GM23248 (cell line): ENCODE measurements around the gene EIF4A3. TPM values are rescaled to one million over a fixed set of nuclear protein-coding genes. Genes with fewer than 3 reads are reported as not detected.

ENCODE experiments used
- DNase-seq: peaks from one replicate; pipeline ENCODE4 v3.0.0-alpha.2; 2015
- H2AFZ ChIP-seq: fragments of 200-600 bp; sonication (generic); 2 replicates; pipeline ENCODE4 v1.6.1; 2016; ENCODE audit warnings: antibody characterized with exemption
- H3F3A ChIP-seq: fragments of 200-600 bp; sonication (generic); 2 replicates; pipeline ENCODE4 v1.6.1; 2016; ENCODE audit warnings: mild to moderate bottlenecking, antibody characterized with exemption, mixed run types; ENCODE audit not compliant: insufficient read depth
- H3K27ac ChIP-seq: fragments of 200-600 bp; sonication (generic); 2 replicates; pipeline ENCODE4 v1.5.1; 2016; ENCODE audit warnings: mild to moderate bottlenecking
- H3K27me3 ChIP-seq: fragments of 200-600 bp; sonication (generic); replicated peaks from 2 replicates; pipeline ENCODE4 v1.6.1; 2016; ENCODE audit warnings: mild to moderate bottlenecking; ENCODE audit not compliant: insufficient read depth
- H3K36me3 ChIP-seq: fragments of 200-600 bp; sonication (generic); 2 replicates; pipeline ENCODE4 v1.6.1; 2016; ENCODE audit warnings: low read depth, mild to moderate bottlenecking
- H3K4me1 ChIP-seq: fragments of 200-600 bp; sonication (generic); 2 replicates; pipeline ENCODE4 v1.6.1; 2016; ENCODE audit warnings: mild to moderate bottlenecking; ENCODE audit not compliant: insufficient read depth
- H3K4me2 ChIP-seq: fragments of 200-600 bp; sonication (generic); one replicate; pipeline ENCODE4 v1.6.1; 2016; ENCODE audit warnings: mild to moderate bottlenecking; ENCODE audit not compliant: unreplicated experiment
- H3K4me3 ChIP-seq: fragments of 200-600 bp; sonication (generic); 2 replicates; pipeline ENCODE4 v1.5.1; 2016; ENCODE audit warnings: mild to moderate bottlenecking
- H3K79me2 ChIP-seq: fragments of 200-600 bp; sonication (generic); 2 replicates; pipeline ENCODE4 v1.6.1; 2016; ENCODE audit warnings: mild to moderate bottlenecking; ENCODE audit not compliant: insufficient read depth
- H3K9ac ChIP-seq: fragments of 200-600 bp; sonication (generic); 2 replicates; pipeline ENCODE4 v1.6.1; 2016; ENCODE audit warnings: mild to moderate bottlenecking
- H3K9me2 ChIP-seq: fragments of 200-600 bp; sonication (generic); 2 replicates; pipeline ENCODE4 v1.6.1; 2016; ENCODE audit warnings: mixed run types, mild to moderate bottlenecking, moderate library complexity; ENCODE audit not compliant: insufficient read depth
- H3K9me3 ChIP-seq: fragments of 200-600 bp; sonication (generic); one replicate; pipeline ENCODE4 v1.6.1; 2017; ENCODE audit warnings: low read depth
- H4K20me1 ChIP-seq: fragments of 200-600 bp; sonication (generic); 2 replicates; pipeline ENCODE4 v1.6.0; 2016; ENCODE audit not compliant: insufficient read depth
- EZH2 ChIP-seq: fragments of 200-600 bp; sonication (generic); IDR thresholded peaks from 2 replicates; pipeline ENCODE4 v1.6.1; 2018; ENCODE audit warnings: antibody characterized with exemption, mild to moderate bottlenecking; ENCODE audit not compliant: insufficient read depth, poor library complexity, severe bottlenecking
- EZH2phosphoT487 ChIP-seq: fragments of 200-600 bp; sonication (generic); IDR thresholded peaks from 2 replicates; pipeline ENCODE4 v1.6.1; 2018; ENCODE audit warnings: antibody characterized with exemption, moderate library complexity, mild to moderate bottlenecking, low read depth; ENCODE audit not compliant: insufficient read depth
- WGBS, 2 experiments: methylation state at CpG; one replicate each; pipeline ENCODE4 v1.1.6; 2015 to 2017; ENCODE audit warnings: low lambda C conversion rate in 2 of 2, low coverage in 1 of 2; ENCODE audit errors: missing lambda C conversion rate in 2 of 2; 5-methylcytosine and 5-hydroxymethylcytosine counted together
- in situ Hi-C: fragments of 300-500 bp; cut with MboI; formaldehyde crosslinking; loops from 2 replicates; pipeline ENCODE4 v1.15.0; 2020
- polyA plus RNA-seq: library from polyadenylated mRNA; unstranded; fragments of >200 nt; fragmentation: Nextera tagmentation; extraction: Ambion mirVana; gene quantifications from 2 replicates; pipeline ENCODE4 v1.2.1, GENCODE V29; 2016
- total RNA-seq: library from RNA; depleted of rRNA; stranded (reverse); fragments of >200 nt; shearing (Covaris generic); gene quantifications from 2 replicates; pipeline ENCODE4 v1.2.3, GENCODE V29; 2014

EIF4A3 gene
- total and polyA plus RNA-seq, 2 experiments from 2014 or later, result 75.1 to 129 TPM

GRCh38 chr17:80154166-80154565 is 7.2 kb upstream of the EIF4A3 start:
- no peaks in the 10 kb centered on the region for H3K27me3 ChIP-seq
- H3K4me3 ChIP-seq, result no peak overlapping the region
- no peaks in the 10 kb centered on the region for H3K9me3 ChIP-seq
- H4K20me1 ChIP-seq, result no peaks in the 10 kb centered on the region
- in situ Hi-C loops, result no loop called here
- peaks cover 11% of the 10 kb centered on the region; the same call in 1 of the 2 replicates for H3K4me1 ChIP-seq
- no peaks in the 10 kb centered on the region for H3K9me2 ChIP-seq
- no peak overlapping the region for H2AFZ ChIP-seq
- no peak overlapping the region for H3K27ac ChIP-seq
- no peak overlapping the region for H3K9ac ChIP-seq
- H3K36me3 ChIP-seq, result no peaks in the 10 kb centered on the region
- 55 to 57% methylated on average over 5 of the region's 5 CpGs for WGBS, 2 experiments
- no peak for TF ChIP-seq EZH2phosphoT487
- no peak for TF ChIP-seq EZH2
- H3K4me2 ChIP-seq, result no peak overlapping the region
- no peaks in the 10 kb centered on the region for H3F3A ChIP-seq
- peaks cover 12% of the 10 kb centered on the region for H3K79me2 ChIP-seq
- DNase-seq, result no peak

- Histone ChIP-seq H3K4me2 (no peak overlapping the region), H3K9me2 (no peaks in the 10 kb centered on the region), H4K20me1 (no peaks in the 10 kb centered on the region), H3K9ac (no peak overlapping the region), H2AFZ (no peak overlapping the region), H3K79me2 (peaks cover 23% of the 10 kb centered on the region), H3K9me3 (no peaks in the 10 kb centered on the region), H3K27me3 (no peaks in the 10 kb centered on the region), H3K27ac (no peak overlapping the region), H3K36me3 (no peaks in the 10 kb centered on the region), H3K4me1 (peaks cover 11% of the 10 kb centered on the region; the same call in 1 of the 2 replicates), H3F3A (no peaks in the 10 kb centered on the region), H3K4me3 (no peak overlapping the region)
- in situ Hi-C loops, result no loop called here
- TF ChIP-seq EZH2phosphoT487 (no peak), EZH2 (no peak)
- 64 to 74% methylated on average over 3 of the region's 3 CpGs for WGBS, 2 experiments
- no peak for DNase-seq
Measured at GRCh38 chr17:80153004-80153403, 6.1 kb upstream of the EIF4A3 start.

- Histone ChIP-seq H4K20me1 (no peaks in the 10 kb centered on the region), H3F3A (no peaks in the 10 kb centered on the region), H3K9ac (no peak overlapping the region), H3K27ac (no peak overlapping the region), H3K9me3 (no peaks in the 10 kb centered on the region), H3K9me2 (no peaks in the 10 kb centered on the region), H3K4me2 (no peak overlapping the region), H3K4me1 (peaks cover 11% of the 10 kb centered on the region; the same call in 1 of the 2 replicates), H3K27me3 (no peaks in the 10 kb centered on the region), H2AFZ (no peak overlapping the region), H3K79me2 (peaks cover 28% of the 10 kb centered on the region), H3K36me3 (no peaks in the 10 kb centered on the region), H3K4me3 (no peak overlapping the region)
- DNase-seq, result no peak
- 70 to 73% methylated on average over 11 of the region's 11 CpGs for WGBS, 2 experiments
- in situ Hi-C loops, result no loop called here
- TF ChIP-seq EZH2 (no peak), EZH2phosphoT487 (no peak)
Measured at GRCh38 chr17:80152081-80152702, 5.3 kb upstream of the EIF4A3 start.

- Histone ChIP-seq H3K9me2 (no peaks in the 10 kb centered on the region), H3K27ac (0 out of 2 replicates have a peak overlapping the region, but pooled peaks have one; percentile 9), H3K9ac (no peak overlapping the region), H4K20me1 (no peaks in the 10 kb centered on the region), H3K4me2 (no peak overlapping the region), H2AFZ (peak overlapping the region; percentile 38; the same call in 1 of the 2 replicates), H3K36me3 (no peaks in the 10 kb centered on the region), H3K4me1 (peaks cover 11% of the 10 kb centered on the region; the same call in 1 of the 2 replicates), H3K9me3 (no peaks in the 10 kb centered on the region), H3K27me3 (no peaks in the 10 kb centered on the region), H3K4me3 (no peak overlapping the region), H3K79me2 (peaks cover 33% of the 10 kb centered on the region), H3F3A (no peaks in the 10 kb centered on the region)
- no peak for TF ChIP-seq EZH2
- TF ChIP-seq EZH2phosphoT487, result no peak
- in situ Hi-C loops, result no loop called here
- peak; percentile 71 for DNase-seq
- 61% methylated on average over 5 of the region's 5 CpGs for WGBS, 2 experiments
Measured at GRCh38 chr17:80151333-80151732, 4.4 kb upstream of the EIF4A3 start.
